Measurements from ENCODE around the gene ELOF1.

GRCh38 chr19:11506967-11507366 lies 52.1 kb downstream of the ELOF1 start:
- TF ChIP-seq OSR2 (tag by site-specific recombination; IDR thresholded peaks at IDR 0.05) (no peak), CTCF (tag by site-specific recombination; IDR thresholded peaks at IDR 0.05) (no peak), MYNN (tag by site-specific recombination; IDR thresholded peaks at IDR 0.05; ENCODE audit: borderline replicate concordance) (no peak), GLI4 (tag by site-specific recombination; IDR thresholded peaks at IDR 0.05) (no peak), ZNF561 (tag by site-specific recombination; IDR thresholded peaks at IDR 0.05; ENCODE audit: borderline replicate concordance) (no peak), ZBTB21 (tag by site-specific recombination; IDR thresholded peaks at IDR 0.05) (no peak), ZNF274 (IDR thresholded peaks at IDR 0.05; ENCODE audit: low read length) (no peak), ZNF274 (tag by site-specific recombination; IDR thresholded peaks at IDR 0.05; ENCODE audit: borderline replicate concordance) (no peak), YY1 (tag by site-specific recombination; IDR thresholded peaks at IDR 0.05) (no peak)
